C4-2B (cell line): ENCODE results near the gene USP15.

Source experiments
- ZFX ChIP-seq: fragments of 450-650 bp; IDR thresholded peaks from 2 replicates; pipeline ENCODE4 v1.6.1; 2017
- TF ChIP-seq, protein P1 (sequence below): fragments of 450-650 bp; conservative IDR thresholded peaks from 2 replicates; pipeline ENCODE4 v1.5.1; 2017; ENCODE audit warnings: mild to moderate bottlenecking

DNA sequence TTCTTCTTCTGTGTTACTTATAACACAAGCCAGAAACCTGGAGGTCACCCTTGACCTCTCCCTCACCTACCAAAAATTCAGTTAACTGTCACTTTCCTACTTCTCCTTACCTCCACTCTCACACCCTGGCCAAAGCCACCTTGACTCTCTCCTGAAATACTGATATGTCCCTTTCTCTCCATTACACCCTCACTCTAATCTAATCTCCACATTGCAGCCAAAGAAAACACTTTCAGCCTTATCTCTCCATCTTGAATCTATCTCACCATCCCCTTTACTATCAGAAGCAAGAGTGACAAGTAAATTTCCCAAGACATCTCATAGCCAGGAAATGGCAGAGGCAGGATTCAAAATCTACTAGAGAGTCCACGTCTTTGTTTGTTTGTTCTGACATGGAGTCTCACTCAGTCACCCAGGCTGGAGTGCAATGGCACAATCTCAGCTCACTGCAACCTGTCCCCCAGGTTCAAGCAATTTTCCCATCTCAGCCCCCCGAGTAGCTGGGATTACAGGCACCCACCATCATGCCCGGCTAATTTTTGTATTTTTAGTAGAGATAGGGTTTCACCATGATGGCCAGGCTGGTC lies 28.0 kb upstream of the USP15 start:
- TF ChIP-seq, protein P1, sequence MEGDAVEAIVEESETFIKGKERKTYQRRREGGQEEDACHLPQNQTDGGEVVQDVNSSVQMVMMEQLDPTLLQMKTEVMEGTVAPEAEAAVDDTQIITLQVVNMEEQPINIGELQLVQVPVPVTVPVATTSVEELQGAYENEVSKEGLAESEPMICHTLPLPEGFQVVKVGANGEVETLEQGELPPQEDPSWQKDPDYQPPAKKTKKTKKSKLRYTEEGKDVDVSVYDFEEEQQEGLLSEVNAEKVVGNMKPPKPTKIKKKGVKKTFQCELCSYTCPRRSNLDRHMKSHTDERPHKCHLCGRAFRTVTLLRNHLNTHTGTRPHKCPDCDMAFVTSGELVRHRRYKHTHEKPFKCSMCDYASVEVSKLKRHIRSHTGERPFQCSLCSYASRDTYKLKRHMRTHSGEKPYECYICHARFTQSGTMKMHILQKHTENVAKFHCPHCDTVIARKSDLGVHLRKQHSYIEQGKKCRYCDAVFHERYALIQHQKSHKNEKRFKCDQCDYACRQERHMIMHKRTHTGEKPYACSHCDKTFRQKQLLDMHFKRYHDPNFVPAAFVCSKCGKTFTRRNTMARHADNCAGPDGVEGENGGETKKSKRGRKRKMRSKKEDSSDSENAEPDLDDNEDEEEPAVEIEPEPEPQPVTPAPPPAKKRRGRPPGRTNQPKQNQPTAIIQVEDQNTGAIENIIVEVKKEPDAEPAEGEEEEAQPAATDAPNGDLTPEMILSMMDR: no peak
- TF ChIP-seq ZFX: no peak
